GM18951 (cell line): Measurements from ENCODE around the gene ACSM6.
"Not testable (repeated sequence)": the region's sequence is repeated elsewhere in the genome, so short reads cannot be mapped to it uniquely, and the experiment has no call there.

Experiments
- POLR2A ChIP-seq: IDR thresholded peaks from 4 replicates; pipeline ENCODE4 v1.6.1; 2011; ENCODE audit warnings: mild to moderate bottlenecking; ENCODE audit not compliant: insufficient read length, insufficient read depth; ENCODE audit errors: extremely low read depth
- in situ Hi-C: fragments of 300-500 bp; cut with MboI; formaldehyde crosslinking; loops from one replicate; pipeline ENCODE4 v1.12.0; 2022; ENCODE audit warnings: low sequenced_read_pairs, mixed read lengths, inconsistent platforms; ENCODE audit not compliant: unreplicated experiment

The ACSM6 gene

GRCh38 chr10:95196046-95196445 is 2.0 kb downstream of the ACSM6 start:
- in situ Hi-C loops = no loop called here
- no peak for TF ChIP-seq POLR2A

DNA sequence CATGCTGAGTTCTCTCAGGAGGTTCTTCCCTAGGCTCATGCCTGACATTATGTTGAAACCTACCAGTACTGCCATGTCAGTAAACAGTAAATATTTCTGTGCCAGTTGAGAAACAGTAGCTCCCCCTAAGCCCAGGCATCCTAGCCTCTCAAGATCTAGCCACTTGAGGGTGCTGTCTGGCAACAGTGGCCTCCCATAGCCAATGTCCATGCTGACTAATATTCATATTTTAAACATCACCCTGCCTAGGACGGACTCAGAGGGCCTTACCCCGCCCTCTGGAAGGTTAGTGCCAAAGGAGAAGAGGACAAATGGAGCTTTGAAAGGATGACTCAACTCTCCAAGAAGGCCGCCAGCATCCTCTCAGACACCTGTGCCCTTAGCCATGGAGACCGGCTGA is 7.7 kb downstream of the ACSM6 start:
- no peak for TF ChIP-seq POLR2A

DNA sequence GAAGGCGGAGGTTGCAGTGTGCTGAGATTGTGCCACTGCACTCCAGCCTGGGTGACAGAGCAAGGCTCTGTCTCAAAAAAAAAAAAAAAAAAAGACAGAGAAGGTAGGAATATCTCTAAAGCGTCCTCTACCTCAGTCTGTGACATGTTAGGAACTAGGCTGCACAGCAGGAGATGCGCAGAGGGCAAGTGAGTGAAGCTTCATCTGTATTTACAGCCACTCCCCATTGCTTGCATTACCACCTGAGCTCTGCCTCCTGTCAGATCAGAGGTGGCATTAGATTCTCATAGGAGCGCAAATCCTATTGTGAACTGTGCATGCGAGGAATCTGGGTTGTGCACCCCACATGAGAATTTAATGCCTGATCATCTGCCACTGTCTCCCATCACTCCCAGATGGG is 8.8 kb downstream of the ACSM6 start:
- in situ Hi-C loops = not testable (repeated sequence)

More for the DNA sequence above, 7.7 kb downstream of the ACSM6 start:
- in situ Hi-C loops = no loop called here

DNA sequence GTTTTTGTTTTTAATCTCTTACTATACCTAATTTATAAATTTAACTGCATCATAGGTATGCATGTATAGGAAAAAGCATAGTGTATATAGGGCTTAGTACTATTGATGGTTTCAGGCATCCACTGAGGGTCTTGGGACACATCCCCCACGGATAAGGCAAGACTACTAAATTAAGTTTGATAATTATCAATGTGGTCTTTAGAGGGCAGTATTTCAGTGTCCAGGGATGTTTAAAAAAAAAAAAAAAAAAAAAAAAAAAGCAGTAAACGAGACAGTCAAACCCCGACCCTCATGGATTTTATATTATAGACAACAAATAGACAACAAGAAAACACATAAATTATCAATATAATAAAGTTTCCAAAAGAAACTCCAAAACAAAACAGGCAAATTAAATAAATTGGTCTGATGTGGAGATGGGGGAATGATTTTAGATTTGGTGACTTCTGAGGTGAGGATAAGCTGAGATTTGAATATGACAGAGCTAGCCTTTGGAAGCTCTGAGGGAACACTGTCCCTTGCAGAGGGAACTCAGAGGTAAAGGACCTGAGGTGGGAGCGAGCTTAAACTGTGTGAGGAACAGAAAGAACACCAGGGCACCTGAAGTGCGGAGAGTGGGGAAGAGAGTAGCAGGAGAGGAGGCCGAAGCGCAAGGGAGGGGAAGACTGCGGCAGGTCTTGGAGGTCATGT is 14.8 kb downstream of the ACSM6 start:
- in situ Hi-C loops = no loop called here

GRCh38 chr10:95209509-95210127 is 15.6 kb downstream of the ACSM6 start:
- no peak for TF ChIP-seq POLR2A
- in situ Hi-C loops = no loop called here

More for the DNA sequence above, 14.8 kb downstream of the ACSM6 start:
- TF ChIP-seq POLR2A = no peak

DNA sequence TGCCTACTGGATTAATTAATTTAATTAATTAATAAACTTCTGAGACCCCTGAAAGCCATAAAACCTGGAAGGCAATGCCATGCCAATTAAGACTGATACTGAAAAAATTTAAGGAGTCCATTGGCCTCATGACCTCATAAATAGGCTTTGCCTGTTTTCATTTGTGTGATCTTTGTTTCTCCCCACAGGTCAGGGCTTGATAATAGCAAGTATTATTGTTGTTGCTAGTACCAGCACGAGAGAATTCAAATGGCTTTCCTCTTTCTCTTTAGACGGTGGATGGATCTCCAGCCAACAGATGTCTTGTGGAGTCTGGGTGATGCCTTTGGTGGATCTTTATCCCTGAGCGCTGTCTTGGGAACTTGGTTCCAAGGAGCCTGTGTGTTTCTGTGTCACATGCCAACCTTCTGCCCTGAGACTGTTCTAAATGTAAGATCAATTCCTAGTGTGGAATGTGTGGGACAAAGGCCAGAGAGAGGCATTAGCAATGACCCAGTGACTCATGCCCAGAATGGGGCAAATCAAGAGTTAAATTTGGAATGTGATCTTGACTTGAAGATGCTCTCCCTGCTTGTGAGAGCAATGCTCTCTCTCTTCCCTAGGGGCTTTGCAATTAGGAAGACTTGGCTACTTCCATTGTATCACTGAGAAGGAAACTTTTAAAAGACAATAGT is 17.7 kb downstream of the ACSM6 start:
- TF ChIP-seq POLR2A = no peak
- in situ Hi-C loops = no loop called here

- TF ChIP-seq POLR2A = no peak
- in situ Hi-C loops = no loop called here
Observed at GRCh38 chr10:95214369-95214768, 20.3 kb downstream of the ACSM6 start.

DNA sequence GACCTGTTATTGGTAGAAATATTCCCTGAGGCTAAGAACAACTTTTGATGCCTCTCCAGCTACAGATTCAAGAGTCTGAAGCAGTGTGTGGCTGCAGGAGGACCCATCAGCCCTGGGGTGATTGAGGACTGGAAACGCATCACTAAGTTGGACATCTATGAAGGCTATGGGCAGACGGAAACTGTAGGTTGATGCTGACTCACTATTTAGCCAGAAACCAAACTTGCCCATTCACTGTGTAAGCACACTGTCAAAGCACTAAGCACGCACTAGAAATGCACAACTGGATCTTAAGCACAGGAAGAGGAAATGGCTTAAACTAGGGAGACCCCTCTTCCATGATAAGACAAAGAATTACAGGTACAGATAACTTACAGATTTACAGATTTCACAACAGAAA is 20.8 kb downstream of the ACSM6 start:
- TF ChIP-seq POLR2A = no peak

GRCh38 chr10:95217476-95217875 is 23.4 kb downstream of the ACSM6 start:
- in situ Hi-C loops = no loop called here
- no peak for TF ChIP-seq POLR2A

More for the DNA sequence above, 20.8 kb downstream of the ACSM6 start:
- in situ Hi-C loops = no loop called here

DNA sequence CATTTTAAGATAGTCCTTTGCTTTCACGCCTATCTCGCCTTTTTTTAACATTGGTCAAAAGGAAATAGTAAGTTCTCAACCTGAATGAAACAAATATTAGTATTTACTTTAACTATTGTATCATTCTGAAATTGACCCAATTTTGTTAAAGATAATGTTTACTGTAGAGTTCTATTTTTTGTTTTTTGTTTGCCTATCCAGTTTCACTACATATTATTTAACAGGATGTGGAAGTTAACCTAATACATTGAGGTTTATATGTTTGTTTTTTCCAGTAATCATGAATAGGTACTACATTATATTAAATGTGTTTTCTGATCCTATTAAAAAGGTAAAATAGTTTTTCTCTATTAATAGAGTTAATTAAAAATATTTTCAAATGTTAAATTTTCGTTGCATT is 26.5 kb downstream of the ACSM6 start:
- in situ Hi-C loops = no loop called here
- TF ChIP-seq POLR2A = no peak

DNA sequence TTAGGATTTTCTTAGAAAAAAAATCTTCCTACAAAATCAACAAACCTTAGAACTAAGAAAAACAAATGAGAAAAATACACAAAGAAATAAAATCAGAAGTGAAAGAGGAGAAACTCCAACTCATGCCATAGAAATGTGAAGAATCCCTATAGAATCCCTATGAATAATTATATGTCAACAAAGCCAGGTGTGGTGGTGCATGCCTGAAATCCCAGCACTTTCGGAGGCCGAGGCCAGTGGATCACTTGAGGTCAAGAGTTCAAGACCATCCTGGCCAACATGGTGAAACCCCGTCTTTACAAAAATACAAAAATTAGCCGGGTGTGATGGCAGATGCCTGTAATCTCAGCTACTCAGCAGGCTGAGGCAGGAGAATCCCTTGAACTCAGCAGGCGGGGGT is 27.1 kb downstream of the ACSM6 start:
- in situ Hi-C loops = no loop called here
- no peak for TF ChIP-seq POLR2A

DNA sequence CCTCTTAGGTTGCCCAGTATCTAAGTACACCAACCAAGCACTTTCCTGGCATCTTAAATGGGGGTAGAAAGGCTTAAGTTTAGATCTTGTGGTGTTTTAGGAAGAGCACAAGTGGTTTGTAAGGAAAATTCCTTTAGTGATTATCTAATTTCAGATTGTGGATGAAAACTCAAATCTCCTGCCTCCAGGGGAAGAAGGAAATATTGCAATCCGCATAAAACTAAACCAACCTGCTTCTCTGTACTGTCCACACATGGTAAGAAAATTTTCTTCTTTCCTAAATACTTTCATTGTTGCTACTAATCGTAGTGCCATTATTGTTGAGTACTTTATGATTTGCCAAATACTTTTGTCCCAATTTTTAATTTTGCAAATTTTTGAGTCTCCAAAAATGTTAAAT is 31.1 kb downstream of the ACSM6 start:
- in situ Hi-C loops = no loop called here
- TF ChIP-seq POLR2A = no peak

GRCh38 chr10:95228934-95229723 is 35.1 kb downstream of the ACSM6 start:
- in situ Hi-C loops = not testable (repeated sequence)
